Measurements from ENCODE around the gene PACSIN1.

Gene PACSIN1

GRCh38 chr6:34514112-34514511, 48.2 kb downstream of the PACSIN1 start:
- H3K4me1 ChIP-seq: peaks cover 0 to 6% (median 0%) of the 10 kb centered on the region in 10 experiments; a peak in 2 of 20 replicates
- TF ChIP-seq Cebpa-rat (IDR thresholded peaks at IDR 0.05): no peak
- H4K20me1 ChIP-seq: no peaks in the 10 kb centered on the region; a peak in 1 of 22 replicates
- peaks cover 4 to 14% (median 11%) of the 10 kb centered on the region in 11 experiments; a peak in 17 of 22 replicates for H3K9me3 ChIP-seq (replicated peaks in 1 of 11)
- H3K27me3 ChIP-seq: no peaks in the 10 kb centered on the region
- H3K4me3 ChIP-seq: no peak overlapping the region
- H3K9ac ChIP-seq: no peak overlapping the region
- H3K36me3 ChIP-seq: no peaks in the 10 kb centered on the region
- H3K4me2 ChIP-seq: no peak overlapping the region
- H3K27ac ChIP-seq: no peak overlapping the region

GRCh38 chr6:34514593-34515472, 49.0 kb downstream of the PACSIN1 start:
- no peaks in the 10 kb centered on the region for H3K27me3 ChIP-seq
- H3K4me3 ChIP-seq: no peak overlapping the region
- peaks cover 0 to 7% (median 4%) of the 10 kb centered on the region in 11 experiments; a peak in 14 of 22 replicates for H3K9me3 ChIP-seq (replicated peaks in 1 of 11)
- 0 out of 22 replicates have a peak overlapping the region, but pooled peaks of 1 of the 11 experiments have one; percentile 4 for H3K4me2 ChIP-seq
- H3K4me1 ChIP-seq: peaks cover 0 to 6% (median 0%) of the 10 kb centered on the region in 10 experiments; a peak in 2 of 20 replicates
- H4K20me1 ChIP-seq: no peaks in the 10 kb centered on the region; a peak in 1 of 22 replicates
- H3K9ac ChIP-seq: no peak overlapping the region
- TF ChIP-seq Cebpa-rat (IDR thresholded peaks at IDR 0.05): no peak
- no peak overlapping the region for H3K27ac ChIP-seq
- no peaks in the 10 kb centered on the region for H3K36me3 ChIP-seq

DNA sequence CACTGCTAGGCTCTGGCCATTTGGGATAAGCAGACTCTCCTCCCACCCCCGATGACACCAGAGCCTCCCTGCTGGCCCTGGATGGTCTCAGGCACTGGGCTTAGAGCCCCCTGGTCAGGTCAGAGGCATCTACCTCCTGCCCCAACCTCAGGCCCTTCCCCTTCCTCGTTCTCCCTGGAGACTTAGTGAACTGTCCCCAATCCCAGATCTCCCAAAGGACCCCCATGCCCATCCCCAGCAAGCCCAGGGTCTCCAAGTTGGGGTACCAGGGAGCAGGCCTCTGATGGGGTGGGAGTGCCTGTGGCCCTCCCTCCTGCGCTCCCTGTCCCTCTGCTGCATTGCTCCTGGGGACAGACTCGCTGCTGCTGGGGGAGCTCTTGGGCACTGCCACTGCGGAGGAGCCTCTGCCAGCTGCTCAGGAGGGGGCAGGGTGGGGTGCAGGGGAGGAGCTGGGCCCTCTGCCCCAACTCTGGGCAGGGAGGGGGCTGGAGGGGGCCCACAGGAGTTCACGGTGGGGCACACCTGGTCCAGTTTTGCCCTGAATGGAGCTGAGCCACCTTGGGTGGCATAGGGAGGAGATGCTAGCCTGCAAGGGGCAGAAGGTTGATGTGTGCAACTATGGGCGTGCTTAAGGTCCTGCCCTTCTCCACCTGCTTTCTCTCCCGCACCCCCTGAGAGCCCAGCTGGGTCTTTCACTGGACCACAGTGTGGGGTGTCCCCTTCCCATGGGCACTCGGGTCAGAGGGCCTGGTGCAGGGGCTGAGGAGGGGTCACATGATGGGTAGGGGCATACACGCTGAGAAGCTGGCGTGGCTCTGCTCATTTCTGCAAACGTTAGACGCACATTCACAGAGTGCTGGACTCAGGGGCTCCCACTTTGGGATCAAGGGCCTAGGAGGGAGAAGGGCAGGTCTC, 49.9 kb downstream of the PACSIN1 start:
- Histone ChIP-seq H3K9ac (no peak overlapping the region), H3K4me2 (0 out of 22 replicates have a peak overlapping the region, but pooled peaks of 1 of the 11 experiments have one; percentile 4), H3K9me3 (replicated peaks in 1 of 11) (no peaks in the 10 kb centered on the region), H3K27ac (no peak overlapping the region), H3K36me3 (no peaks in the 10 kb centered on the region), H4K20me1 (no peaks in the 10 kb centered on the region; a peak in 1 of 22 replicates), H3K4me1 (peaks cover 0 to 6% (median 0%) of the 10 kb centered on the region in 10 experiments; a peak in 2 of 20 replicates), H3K27me3 (no peaks in the 10 kb centered on the region), H3K4me3 (no peak overlapping the region)
- no peak for TF ChIP-seq Cebpa-rat (IDR thresholded peaks at IDR 0.05)

GRCh38 chr6:34516391-34517324, 50.8 kb downstream of the PACSIN1 start:
- peaks cover 0 to 6% (median 0%) of the 10 kb centered on the region in 10 experiments; a peak in 2 of 20 replicates for H3K4me1 ChIP-seq
- no peaks in the 10 kb centered on the region for H3K9me3 ChIP-seq (replicated peaks in 1 of 11)
- no peak for TF ChIP-seq Cebpa-rat (IDR thresholded peaks at IDR 0.05)
- no peaks in the 10 kb centered on the region; a peak in 1 of 22 replicates for H4K20me1 ChIP-seq
- H3K27me3 ChIP-seq: no peaks in the 10 kb centered on the region
- H3K36me3 ChIP-seq: no peaks in the 10 kb centered on the region
- no peak overlapping the region for H3K4me2 ChIP-seq
- H3K4me3 ChIP-seq: no peak overlapping the region
- no peak overlapping the region for H3K9ac ChIP-seq
- no peak overlapping the region for H3K27ac ChIP-seq

DNA sequence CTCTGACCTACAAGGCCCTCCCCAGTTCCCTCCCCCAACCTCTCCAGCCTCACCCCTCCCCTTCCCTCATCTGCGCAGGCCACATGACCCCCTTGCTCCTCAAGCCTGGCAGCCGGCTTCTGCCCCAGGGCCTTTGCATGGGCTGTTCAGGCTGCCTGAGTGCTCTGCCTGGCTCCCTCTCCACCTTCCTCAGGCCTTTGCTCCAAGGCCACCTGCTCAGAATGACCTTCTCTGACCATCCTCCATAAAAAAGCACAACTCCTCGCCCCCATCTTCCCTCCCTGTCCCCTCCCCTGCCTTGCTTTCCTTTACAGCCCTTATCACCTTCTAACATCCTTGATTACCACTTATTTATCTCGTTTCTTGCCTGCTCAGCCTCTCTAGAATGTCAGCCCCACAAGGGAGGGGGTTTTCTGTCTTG, 51.6 kb downstream of the PACSIN1 start:
- TF ChIP-seq Cebpa-rat (IDR thresholded peaks at IDR 0.05): no peak
- Histone ChIP-seq H3K4me1 (peaks cover 0 to 6% (median 0%) of the 10 kb centered on the region in 10 experiments; a peak in 2 of 20 replicates), H3K9me3 (replicated peaks in 1 of 11) (no peaks in the 10 kb centered on the region), H3K27me3 (no peaks in the 10 kb centered on the region), H4K20me1 (no peaks in the 10 kb centered on the region; a peak in 1 of 22 replicates), H3K4me2 (no peak overlapping the region), H3K9ac (no peak overlapping the region), H3K4me3 (no peak overlapping the region), H3K27ac (no peak overlapping the region), H3K36me3 (no peaks in the 10 kb centered on the region)

DNA sequence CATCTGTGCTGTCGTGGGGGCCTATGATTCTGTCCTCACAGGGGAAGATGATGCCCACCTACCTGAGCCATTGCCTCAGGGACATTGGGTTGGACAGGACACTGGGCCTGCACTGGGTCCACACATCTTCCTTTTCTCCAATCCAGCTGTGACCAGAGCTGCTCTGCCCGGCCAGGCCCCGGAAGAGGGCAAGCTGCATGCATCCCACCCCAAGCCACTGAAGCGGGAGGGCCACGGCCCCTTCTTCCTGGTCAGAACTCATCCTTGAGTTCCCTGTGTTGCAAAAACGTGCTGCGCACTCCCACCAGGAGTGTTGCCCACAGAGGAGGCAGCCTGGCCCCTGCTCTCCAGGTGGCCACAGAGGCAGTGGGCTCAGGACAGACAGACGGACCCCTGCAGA, 52.1 kb downstream of the PACSIN1 start:
- Histone ChIP-seq H3K9me3 (replicated peaks in 1 of 11) (no peaks in the 10 kb centered on the region), H4K20me1 (no peaks in the 10 kb centered on the region; a peak in 1 of 22 replicates), H3K4me1 (peaks cover 0 to 6% (median 0%) of the 10 kb centered on the region in 10 experiments; a peak in 2 of 20 replicates), H3K4me3 (no peak overlapping the region), H3K36me3 (no peaks in the 10 kb centered on the region), H3K4me2 (no peak overlapping the region), H3K27ac (no peak overlapping the region), H3K27me3 (no peaks in the 10 kb centered on the region), H3K9ac (no peak overlapping the region)
- no peak for TF ChIP-seq Cebpa-rat (IDR thresholded peaks at IDR 0.05)

GRCh38 chr6:34518669-34519365, 52.9 kb downstream of the PACSIN1 start:
- Histone ChIP-seq H3K4me3 (no peak overlapping the region), H3K4me1 (peaks cover 0 to 6% (median 0%) of the 10 kb centered on the region in 10 experiments; a peak in 2 of 20 replicates), H3K9me3 (replicated peaks in 1 of 11) (no peaks in the 10 kb centered on the region), H4K20me1 (no peaks in the 10 kb centered on the region; a peak in 1 of 22 replicates), H3K27me3 (no peaks in the 10 kb centered on the region), H3K9ac (no peak overlapping the region), H3K36me3 (no peaks in the 10 kb centered on the region), H3K27ac (no peak overlapping the region), H3K4me2 (no peak overlapping the region)
- TF ChIP-seq Cebpa-rat (IDR thresholded peaks at IDR 0.05): no peak

Data from BLaER1 treated with 17β-estradiol and CSF1 and Interleukin-3, amounts not matched to agents 10 nM and 100 nM (cell line).